Ascending aorta (tissue), 2 donors: ENCODE measurements around the gene ABCC3. TPM values are rescaled to one million over a fixed set of nuclear protein-coding genes. Genes with fewer than 3 reads are reported as not detected.

ENCODE experiments used
- DNase-seq, 2 donors: peaks; one replicate each; pipeline ENCODE4 v3.0.0-alpha.2; 2019; ENCODE audit warnings: low spot score in 2 of 2
- H3K27ac ChIP-seq, 2 donors: fragments of 200-600 bp; sonication (generic); one replicate each; pipeline ENCODE4 v1.5.1; 2016 to 2017; ENCODE audit warnings: mild to moderate bottlenecking in 1 of 2
- H3K27me3 ChIP-seq: fragments of 200-600 bp; sonication (generic); one replicate; pipeline ENCODE4 v1.5.1; 2017
- H3K36me3 ChIP-seq, 2 donors: fragments of 200-600 bp; sonication (generic); one replicate each; pipeline ENCODE4 v1.5.1; 2016
- H3K4me1 ChIP-seq, 2 donors: fragments of 200-600 bp; sonication (generic); one replicate each; pipeline ENCODE4 v1.5.1; 2016 to 2017; ENCODE audit warnings: mild to moderate bottlenecking in 1 of 2
- H3K4me3 ChIP-seq, 2 donors: fragments of 200-600 bp; sonication (generic); one replicate each; pipeline ENCODE4 v1.5.1; 2016 to 2017; ENCODE audit warnings: mild to moderate bottlenecking in 1 of 2
- H3K9me3 ChIP-seq, 2 donors: fragments of 200-600 bp; sonication (generic); one replicate each; pipeline ENCODE4 v1.5.1; 2016
- intact Hi-C: fragments of 100-400 bp; cut with DNase I; formaldehyde crosslinking; loops from one replicate; pipeline ENCODE4 v1.15.1; 2023
- total RNA-seq: library from RNA; depleted of rRNA; stranded (reverse); fragments of >200 nt; gene quantifications from one replicate; pipeline ENCODE4 v1.1.0, GENCODE V29; 2016
- TF ChIP-seq, protein P1 (sequence below), 3 experiments: fragments of 200-600 bp in 2 of 3; fragments of 450-650 bp in 1 of 3; sonication (generic) in 2 of 3; IDR thresholded peaks; one replicate each; pipeline ENCODE4 v1.5.1; 2016 to 2019; ENCODE audit warnings: antibody characterized with exemption in 3 of 3, mild to moderate bottlenecking in 1 of 3, moderate library complexity in 1 of 3

Gene ABCC3
- total RNA-seq, 1 donor from 2014 or later, result 30.2 TPM

DNA sequence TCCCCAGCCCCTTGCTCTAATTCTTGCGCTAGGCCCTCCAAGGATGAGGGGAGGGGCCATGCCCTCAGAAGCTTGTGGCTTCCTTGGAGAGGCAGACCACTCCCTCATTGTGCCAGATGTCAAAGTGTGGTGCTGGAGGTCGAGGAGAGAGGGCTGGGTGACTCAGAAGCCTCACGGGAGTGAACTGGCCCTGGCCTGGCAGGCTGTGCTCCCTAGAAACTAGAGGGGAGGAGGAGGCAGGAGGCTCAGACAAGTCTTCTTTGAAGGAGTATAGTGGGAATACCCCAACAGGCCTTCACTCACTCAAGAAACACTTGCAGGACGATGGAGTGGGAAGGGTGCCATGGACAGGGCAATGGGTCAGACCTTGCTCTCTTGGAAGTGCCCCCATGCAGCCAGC is 54.6 kb downstream of the ABCC3 start:
- no peak overlapping the region for H3K4me3 ChIP-seq
- intact Hi-C loops, result no loop called here
- H3K4me1 ChIP-seq, result peaks cover 23 to 54% of the 10 kb centered on the region in 2 donors

GRCh38 chr17:50689956-50690886 is 55.5 kb downstream of the ABCC3 start:
- intact Hi-C loops, result no loop called here
- H3K4me1 ChIP-seq, result peaks cover 23 to 54% of the 10 kb centered on the region in 2 donors
- no peak overlapping the region for H3K4me3 ChIP-seq
- H3K9me3 ChIP-seq, result no peaks in the 10 kb centered on the region
- TF ChIP-seq, protein P1, sequence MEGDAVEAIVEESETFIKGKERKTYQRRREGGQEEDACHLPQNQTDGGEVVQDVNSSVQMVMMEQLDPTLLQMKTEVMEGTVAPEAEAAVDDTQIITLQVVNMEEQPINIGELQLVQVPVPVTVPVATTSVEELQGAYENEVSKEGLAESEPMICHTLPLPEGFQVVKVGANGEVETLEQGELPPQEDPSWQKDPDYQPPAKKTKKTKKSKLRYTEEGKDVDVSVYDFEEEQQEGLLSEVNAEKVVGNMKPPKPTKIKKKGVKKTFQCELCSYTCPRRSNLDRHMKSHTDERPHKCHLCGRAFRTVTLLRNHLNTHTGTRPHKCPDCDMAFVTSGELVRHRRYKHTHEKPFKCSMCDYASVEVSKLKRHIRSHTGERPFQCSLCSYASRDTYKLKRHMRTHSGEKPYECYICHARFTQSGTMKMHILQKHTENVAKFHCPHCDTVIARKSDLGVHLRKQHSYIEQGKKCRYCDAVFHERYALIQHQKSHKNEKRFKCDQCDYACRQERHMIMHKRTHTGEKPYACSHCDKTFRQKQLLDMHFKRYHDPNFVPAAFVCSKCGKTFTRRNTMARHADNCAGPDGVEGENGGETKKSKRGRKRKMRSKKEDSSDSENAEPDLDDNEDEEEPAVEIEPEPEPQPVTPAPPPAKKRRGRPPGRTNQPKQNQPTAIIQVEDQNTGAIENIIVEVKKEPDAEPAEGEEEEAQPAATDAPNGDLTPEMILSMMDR (IDR thresholded peaks at IDR 0.05), result no peak
- no peak overlapping the region for H3K27ac ChIP-seq
- no peak for DNase-seq
- H3K36me3 ChIP-seq, result peaks cover 1 to 12% of the 10 kb centered on the region in 2 donors
- H3K27me3 ChIP-seq, result no peaks in the 10 kb centered on the region

More for the DNA sequence above, 54.6 kb downstream of the ABCC3 start:
- H3K27me3 ChIP-seq, result no peaks in the 10 kb centered on the region
- no peak overlapping the region for H3K27ac ChIP-seq
- TF ChIP-seq, protein P1 (IDR thresholded peaks at IDR 0.05), result no peak
- peaks cover 0 to 12% of the 10 kb centered on the region in 2 donors for H3K36me3 ChIP-seq
- DNase-seq, result no peak
- H3K9me3 ChIP-seq, result no peaks in the 10 kb centered on the region

DNA sequence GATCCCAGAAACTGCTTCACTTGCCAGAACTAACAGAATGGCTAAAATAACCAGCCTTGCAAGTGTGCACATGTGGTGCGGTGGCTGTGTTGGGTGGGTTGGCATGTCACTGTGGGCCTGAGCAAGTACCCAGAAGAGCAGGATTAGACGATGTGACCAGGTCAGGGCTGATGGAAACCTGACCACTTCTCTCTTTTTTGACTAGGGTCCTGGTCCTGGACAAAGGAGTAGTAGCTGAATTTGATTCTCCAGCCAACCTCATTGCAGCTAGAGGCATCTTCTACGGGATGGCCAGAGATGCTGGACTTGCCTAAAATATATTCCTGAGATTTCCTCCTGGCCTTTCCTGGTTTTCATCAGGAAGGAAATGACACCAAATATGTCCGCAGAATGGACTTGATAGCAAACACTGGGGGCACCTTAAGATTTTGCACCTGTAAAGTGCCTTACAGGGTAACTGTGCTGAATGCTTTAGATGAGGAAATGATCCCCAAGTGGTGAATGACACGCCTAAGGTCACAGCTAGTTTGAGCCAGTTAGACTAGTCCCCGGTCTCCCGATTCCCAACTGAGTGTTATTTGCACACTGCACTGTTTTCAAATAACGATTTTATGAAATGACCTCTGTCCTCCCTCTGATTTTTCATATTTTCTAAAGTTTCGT is 56.3 kb downstream of the ABCC3 start:
- no peak overlapping the region for H3K27ac ChIP-seq
- H3K9me3 ChIP-seq, result no peaks in the 10 kb centered on the region
- H3K4me3 ChIP-seq, result no peak overlapping the region
- TF ChIP-seq, protein P1 (IDR thresholded peaks at IDR 0.05), result no peak
- peaks cover 22 to 51% of the 10 kb centered on the region in 2 donors for H3K4me1 ChIP-seq
- intact Hi-C loops, result no loop called here
- no peaks in the 10 kb centered on the region for H3K27me3 ChIP-seq
- H3K36me3 ChIP-seq, result peaks cover 9 to 19% of the 10 kb centered on the region in 2 donors
- DNase-seq, result no peak

GRCh38 chr17:50691550-50692447 is 57.1 kb downstream of the ABCC3 start:
- H3K27ac ChIP-seq, result peak overlapping the region; percentile 8 to 54

More at GRCh38 chr17:50691550-50692447, 57.1 kb downstream of the ABCC3 start:
- Histone ChIP-seq H3K4me1 (peaks cover 17 to 45% of the 10 kb centered on the region in 2 donors), H3K36me3 (peaks cover 17 to 27% of the 10 kb centered on the region in 2 donors), H3K27me3 (no peaks in the 10 kb centered on the region), H3K4me3 (no peak overlapping the region), H3K9me3 (no peaks in the 10 kb centered on the region)
- TF ChIP-seq, protein P1 (IDR thresholded peaks at IDR 0.05), result no peak
- intact Hi-C loops, result loop anchor here (2.0 kb wide), 1 partner anchor 141 kb away; no protein-coding TSS in a partner anchor
- no peak for DNase-seq
